H1 (cell line): ENCODE measurements around the gene KCNMB1. TPM values are rescaled to one million over a fixed set of nuclear protein-coding genes. Genes with fewer than 3 reads are reported as not detected.

Experiments
- CTCF ChIA-PET: fragments of 300-600 bp; sonication (Branson Sonifier 250); formaldehyde crosslinking; loops from one replicate; lab custom pipeline; 2021; ENCODE audit not compliant: partially characterized antibody; lab: Charles Lee
- POLR2A ChIA-PET: fragments of 300-600 bp; sonication (Branson Sonifier 250); formaldehyde crosslinking; loops from one replicate; lab custom pipeline; 2021; ENCODE audit warnings: inconsistent platforms; ENCODE audit not compliant: partially characterized antibody; lab: Charles Lee
- DNase-seq, 2 experiments: peaks; one replicate each; pipeline versions ENCODE4 v3.0.0 to v3.0.0-alpha.2; 2010 to 2022; ENCODE audit warnings: low spot score in 2 of 2, low read depth in 1 of 2, mixed read lengths in 1 of 2
- FAIRE-seq: peaks from 2 replicates; lab custom pipeline; 2011; peaks lifted over from hg19 to GRCh38; lab: Jason Lieb, UNC
- H2AFZ ChIP-seq: 2 replicates; pipeline ENCODE4 v1.8.1; 2012; ENCODE audit warnings: low read length, inconsistent platforms
- H2AK5ac ChIP-seq: 2 replicates; pipeline ENCODE4 v1.6.1; 2013; ENCODE audit warnings: low read depth, low read length
- H2BK120ac ChIP-seq: replicated peaks from 2 replicates; pipeline ENCODE3; 2013; ENCODE audit warnings: low read depth, low read length, inconsistent platforms
- H2BK12ac ChIP-seq: 2 replicates; pipeline ENCODE4 v1.6.1; 2013; ENCODE audit warnings: low read depth, low read length
- H2BK15ac ChIP-seq: 2 replicates; pipeline ENCODE4 v1.6.1; 2013; ENCODE audit warnings: low read length
- H2BK20ac ChIP-seq: 2 replicates; pipeline ENCODE4 v1.6.1; 2013; ENCODE audit warnings: low read length
- H2BK5ac ChIP-seq: 2 replicates; pipeline ENCODE4 v1.6.1; 2013; ENCODE audit warnings: low read depth, low read length
- H3K14ac ChIP-seq: 2 replicates; pipeline ENCODE4 v1.6.1; 2013; ENCODE audit warnings: inconsistent platforms; ENCODE audit not compliant: insufficient read length
- H3K18ac ChIP-seq: 2 replicates; pipeline ENCODE4 v1.6.1; 2013; ENCODE audit warnings: low read length; ENCODE audit errors: extremely low read depth
- H3K23ac ChIP-seq: 2 replicates; pipeline ENCODE4 v1.6.1; 2013; ENCODE audit warnings: inconsistent platforms; ENCODE audit not compliant: insufficient read length
- H3K23me2 ChIP-seq: 2 replicates; pipeline ENCODE4 v1.6.1; 2013; ENCODE audit warnings: low read depth, low read length
- H3K27ac ChIP-seq: 2 replicates; pipeline ENCODE4 v1.6.1; 2011; ENCODE audit warnings: low read depth, low read length, inconsistent platforms
- H3K27me3 ChIP-seq, 4 experiments: replicated peaks in 1 of 4; 1 replicate in 1 of 4; 2 replicates in 3 of 4; pipeline versions ENCODE4 v1.6.1 to v1.8.1; 2011 to 2013; ENCODE audit warnings: low read length in 3 of 4, mild to moderate bottlenecking in 3 of 4, inconsistent platforms in 2 of 4, mixed read lengths in 2 of 4, moderate library complexity in 1 of 4; ENCODE audit not compliant: control insufficient read depth in 3 of 4, insufficient read depth in 3 of 4; ENCODE audit errors: extremely low read depth in 1 of 4
- H3K36me3 ChIP-seq, 4 experiments: 2 replicates each; pipeline versions ENCODE4 v1.6.1 to v1.8.1; 2011 to 2013; ENCODE audit warnings: mild to moderate bottlenecking in 4 of 4, low read length in 3 of 4, moderate library complexity in 2 of 4, control low read depth in 1 of 4, inconsistent platforms in 1 of 4; ENCODE audit not compliant: insufficient read depth in 4 of 4, control insufficient read depth in 2 of 4
- H3K4ac ChIP-seq: replicated peaks from 2 replicates; pipeline ENCODE3; 2013; ENCODE audit warnings: low read length, low read depth, mixed read lengths, inconsistent platforms; ENCODE audit not compliant: insufficient read length
- H3K4me1 ChIP-seq, 4 experiments: replicated peaks in 1 of 4; 1 replicate in 1 of 4; 2 replicates in 3 of 4; pipeline versions ENCODE4 v1.6.1 to v1.8.1; 2011 to 2013; ENCODE audit warnings: low read length in 3 of 4, inconsistent platforms in 2 of 4, mixed read lengths in 1 of 4; ENCODE audit not compliant: insufficient read depth in 4 of 4, control insufficient read depth in 3 of 4
- H3K4me2 ChIP-seq, 2 experiments: 2 replicates each; pipeline versions ENCODE4 v1.6.1 to v1.8.1; 2011 to 2013; ENCODE audit warnings: low read depth in 2 of 2, low read length in 2 of 2, control low read depth in 1 of 2, inconsistent platforms in 1 of 2, mild to moderate bottlenecking in 1 of 2; ENCODE audit not compliant: insufficient read depth in 1 of 2
- H3K4me3 ChIP-seq, 4 experiments: fragments of 200-600, 300-600 bp in 1 of 4; sonication (generic), shearing (Covaris generic), sonication (Bioruptor Twin) in 1 of 4; 2 replicates each; pipeline versions ENCODE4 v1.5.1 to v1.8.1; 2011 to 2016; ENCODE audit warnings: low read length in 4 of 4, low read depth in 3 of 4, control low read depth in 2 of 4, inconsistent platforms in 2 of 4, mild to moderate bottlenecking in 2 of 4, mixed read lengths in 1 of 4, moderate library complexity in 1 of 4; ENCODE audit not compliant: insufficient read depth in 2 of 4; ENCODE audit errors: extremely low read depth in 1 of 4
- H3K56ac ChIP-seq: replicated peaks from 2 replicates; pipeline ENCODE3; 2013; ENCODE audit warnings: low read depth, mild to moderate bottlenecking, mixed read lengths, low read length, inconsistent platforms; ENCODE audit not compliant: insufficient read length
- H3K79me1 ChIP-seq: 2 replicates; pipeline ENCODE4 v1.6.1; 2013; ENCODE audit warnings: low read depth, low read length, control low read depth
- H3K79me2 ChIP-seq, 2 experiments: 2 replicates each; pipeline versions ENCODE4 v1.6.1 to v1.8.1; 2012 to 2013; ENCODE audit warnings: low read length in 2 of 2, mild to moderate bottlenecking in 2 of 2, inconsistent platforms in 1 of 2; ENCODE audit not compliant: insufficient read depth in 2 of 2, control insufficient read depth in 1 of 2
- H3K9ac ChIP-seq, 4 experiments: replicated peaks in 1 of 4; 1 replicate in 1 of 4; 2 replicates in 3 of 4; pipeline versions ENCODE4 v1.6.1 to v1.8.1; 2011 to 2013; ENCODE audit warnings: low read depth in 3 of 4, low read length in 3 of 4, control low read depth in 2 of 4, mild to moderate bottlenecking in 2 of 4, moderate library complexity in 2 of 4, inconsistent platforms in 1 of 4; ENCODE audit errors: extremely low read depth in 1 of 4
- H3K9me3 ChIP-seq, 2 experiments: 2 replicates each; pipeline versions ENCODE4 v1.6.1 to v1.8.1; 2012 to 2013; ENCODE audit warnings: mild to moderate bottlenecking in 2 of 2, moderate library complexity in 2 of 2, control low read depth in 1 of 2, inconsistent platforms in 1 of 2, low read depth in 1 of 2, low read length in 1 of 2, mixed read lengths in 1 of 2; ENCODE audit not compliant: insufficient read depth in 2 of 2
- H4K20me1 ChIP-seq, 2 experiments: replicated peaks in 1 of 2; 2 replicates each; pipeline versions ENCODE3 to v1.8.1; 2011 to 2013; ENCODE audit warnings: inconsistent platforms in 2 of 2, low read length in 2 of 2, mild to moderate bottlenecking in 1 of 2; ENCODE audit not compliant: insufficient read depth in 2 of 2, control insufficient read depth in 1 of 2
- H4K5ac ChIP-seq: 2 replicates; pipeline ENCODE4 v1.6.1; 2013; ENCODE audit warnings: low read length, low read depth, mixed read lengths, inconsistent platforms; ENCODE audit not compliant: insufficient read length
- H4K8ac ChIP-seq: 2 replicates; pipeline ENCODE4 v1.8.0; 2013; ENCODE audit warnings: mild to moderate bottlenecking, moderate library complexity, low read length, inconsistent platforms; ENCODE audit not compliant: insufficient read depth; ENCODE audit errors: extremely low read depth
- H4K91ac ChIP-seq: replicated peaks from 2 replicates; pipeline ENCODE3; 2013; ENCODE audit warnings: low read length, mixed read lengths, inconsistent platforms; ENCODE audit not compliant: insufficient read length
- CEBPB ChIP-seq: IDR thresholded peaks from 2 replicates; pipeline ENCODE4 v1.6.1; 2012; ENCODE audit warnings: low read depth, low read length
- RBBP5 ChIP-seq: IDR thresholded peaks from 2 replicates; pipeline ENCODE4 v1.7.1; 2012; ENCODE audit warnings: low read depth, mild to moderate bottlenecking, inconsistent platforms, low read length, moderate library complexity, borderline replicate concordance
- RFX5 ChIP-seq: IDR thresholded peaks from 2 replicates; pipeline ENCODE4 v1.6.1; 2011; ENCODE audit warnings: low read depth, low read length, improper control_type of control experiment, borderline replicate concordance
- SRF ChIP-seq: IDR thresholded peaks from 2 replicates; pipeline ENCODE4 v1.6.1; 2011; ENCODE audit warnings: mild to moderate bottlenecking, low read depth, low read length, moderate library complexity
- YY1 ChIP-seq: IDR thresholded peaks from 2 replicates; pipeline ENCODE4 v1.6.1; 2011; ENCODE audit warnings: low read depth, mild to moderate bottlenecking, low read length
- WGBS, 2 experiments: shearing (Covaris generic) in 1 of 2; methylation state at CpG; one replicate each; pipeline versions ENCODE4 v1.1.6 to v1.1.7; 2013 to 2015; ENCODE audit warnings: low lambda C conversion rate in 2 of 2, mixed read lengths in 2 of 2, inconsistent platforms in 1 of 2, low coverage in 1 of 2, missing lambda C conversion rate in 1 of 2; ENCODE audit not compliant: insufficient replicate concordance in 2 of 2, insufficient coverage in 1 of 2, insufficient read length in 1 of 2; ENCODE audit errors: extremely low coverage in 1 of 2, missing lambda C conversion rate in 1 of 2; 5-methylcytosine and 5-hydroxymethylcytosine counted together
- long read RNA-seq, 2 experiments: library from RNA in 1 of 2; library from capped mRNA in 1 of 2; stranded (forward); transcript quantifications; one replicate each; pipeline ENCODE4 v2.0.0, GENCODE V29; 2021; ENCODE audit warnings: inconsistent platforms in 1 of 2
- polyA minus RNA-seq, 3 experiments: library from RNA; depleted of rRNA, polyadenylated mRNA; stranded (reverse); fragments of >200 nt; gene quantifications; 1 replicate in 2 of 3; 2 replicates in 1 of 3; pipeline ENCODE4 v1.2.3, GENCODE V29; 2011
- polyA plus RNA-seq, 7 experiments: library from polyadenylated mRNA; depleted of rRNA in 3 of 7; stranded (reverse) in 5 of 7; unstranded in 2 of 7; fragments of >200 nt in 5 of 7; fragments of 200-250 nt in 2 of 7; gene quantifications; 1 replicate in 5 of 7; 2 replicates in 1 of 7; 4 replicates in 1 of 7; pipeline versions ENCODE4 v1.2.1 to v1.2.3, GENCODE V29; 2011 to 2013; ENCODE audit warnings: missing spikeins in 2 of 7, mixed read lengths in 2 of 7
- total RNA-seq: library from RNA; stranded (reverse); fragmentation: NEBNext Ultra II Directional; extraction: Animal tissue kit (Norgen Biotek cat#: 25700); gene quantifications from 2 replicates; pipeline ENCODE4 v1.2.1, GENCODE V29; 2021

KCNMB1 gene, protein sequence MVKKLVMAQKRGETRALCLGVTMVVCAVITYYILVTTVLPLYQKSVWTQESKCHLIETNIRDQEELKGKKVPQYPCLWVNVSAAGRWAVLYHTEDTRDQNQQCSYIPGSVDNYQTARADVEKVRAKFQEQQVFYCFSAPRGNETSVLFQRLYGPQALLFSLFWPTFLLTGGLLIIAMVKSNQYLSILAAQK
- total RNA-seq (0.10 and 0.19 TPM in 2 replicates), polyA plus RNA-seq (2011; rRNA removed) (0.08 TPM in 2 replicates), polyA minus RNA-seq (2011; rRNA and poly(A)+ RNA removed) (0.09 and 0.12 TPM in 2 replicates)
- 0.05 TPM for polyA plus RNA-seq (2011; cell fraction: cytosol; rRNA removed)
- polyA plus RNA-seq (2011; cell fraction: nucleus; rRNA removed): 0.16 TPM
- polyA plus RNA-seq (2012, experiment 1 of 2): 0.07 to 0.20 TPM (median 0.12 TPM) in 4 replicates
- 0.09 TPM for polyA plus RNA-seq (2012, experiment 2 of 2)
- polyA plus RNA-seq (2013, experiment 1 of 2): 0.20 TPM
- 0.28 TPM for polyA plus RNA-seq (2013, experiment 2 of 2)
- polyA minus RNA-seq (2011; cell fraction: cytosol; rRNA and poly(A)+ RNA removed): not detected
- polyA minus RNA-seq (2011; cell fraction: nucleus; rRNA and poly(A)+ RNA removed): not detected
- long read RNA-seq, experiment 1, partial matches to known transcripts: 1 of 1 reads
- long read RNA-seq, experiment 1, other reads (novel, unspliced or antisense): 0 of 1 reads
- long read RNA-seq, experiment 2: 0 reads

DNA sequence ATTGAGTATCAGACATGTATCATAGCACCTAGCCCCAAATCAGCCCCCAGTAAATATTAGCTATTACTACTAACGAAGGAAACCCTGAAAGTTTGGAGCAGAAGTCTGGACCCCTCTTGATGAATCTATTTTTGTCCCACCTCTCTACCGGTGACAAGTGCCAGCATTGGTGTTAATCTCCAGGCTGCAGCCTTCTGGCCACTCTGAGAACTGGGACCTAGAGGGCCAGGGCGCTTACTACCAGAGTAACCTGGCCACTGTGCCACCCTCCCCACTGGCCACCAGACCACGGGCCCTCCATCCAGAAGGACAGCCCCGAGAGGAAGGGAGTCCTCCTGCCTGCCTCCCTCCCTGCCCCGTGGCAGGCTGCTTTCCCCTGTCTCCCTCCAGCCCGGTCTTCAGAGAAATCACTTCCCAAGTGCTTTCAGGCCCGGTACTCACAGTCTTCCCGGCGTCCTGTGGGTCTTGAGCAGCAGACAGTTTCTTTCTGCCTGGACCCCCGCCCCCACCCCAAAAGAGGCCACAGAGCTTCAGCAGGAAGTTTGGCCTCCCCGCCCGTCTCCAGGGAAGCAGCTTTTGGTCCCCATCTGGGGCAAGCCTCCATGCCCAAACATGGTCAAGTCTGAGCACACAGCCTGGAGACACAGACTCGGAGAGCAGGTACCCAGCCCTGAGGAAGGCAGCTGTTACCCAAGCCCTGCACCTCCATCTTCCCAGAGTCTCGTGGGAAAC, at the start of gene KCNMB1:
Gene KCNMB1, minus strand, starts transcription at position 550 of the 732 bp plus-strand sequence. CDS start 3,920 bp downstream, outside the sequence.
- POLR2A ChIA-PET: interaction anchor here (0.7 to 2.3 kb wide), 2 partner anchors 8 to 15 kb away, joined by 3 to 6 read pairs; no protein-coding TSS in a partner anchor
- DNase-seq: no peak
- Histone ChIP-seq H3K4me3 (no peak within 1 kb of the TSS), H3K14ac (no peak within 1 kb of the TSS), H3K56ac (no peak within 1 kb of the TSS), H2BK15ac (peak within 1 kb of the TSS; percentile 14; the same call in 1 of the 2 replicates), H2BK20ac (no peak within 1 kb of the TSS; the same call in 1 of the 2 replicates), H4K8ac (peak within 1 kb of the TSS; percentile 51; the same call in 1 of the 2 replicates), H3K4me2 (no peak within 1 kb of the TSS), H3K79me1 (no peaks in the 10 kb centered on the region), H4K20me1 (no peaks in the 10 kb centered on the region), H3K18ac (no peak within 1 kb of the TSS), H3K23me2 (no peaks in the 10 kb centered on the region), H3K9me3 (no peaks in the 10 kb centered on the region), H4K5ac (no peak within 1 kb of the TSS), H3K4ac (no peak within 1 kb of the TSS), H4K91ac (peak within 1 kb of the TSS; percentile 34), H2AFZ (peak within 1 kb of the TSS; percentile 88; the same call in 1 of the 2 replicates), H2AK5ac (no peak within 1 kb of the TSS), H3K4me1 (peaks cover 0 to 21% (median 9%) of the 10 kb centered on the region in 4 experiments; a peak in 4 of 7 replicates), H3K9ac (no peak within 1 kb of the TSS; a peak in 2 of 7 replicates), H2BK5ac (no peak within 1 kb of the TSS; the same call in 1 of the 2 replicates), H3K36me3 (no peaks in the 10 kb centered on the region), H3K27ac (no peak within 1 kb of the TSS), H3K79me2 (no peaks in the 10 kb centered on the region), H3K23ac (no peak within 1 kb of the TSS), H3K27me3 (no peaks in the 10 kb centered on the region; a peak in 1 of 7 replicates), H2BK120ac (no peak within 1 kb of the TSS), H2BK12ac (peak within 1 kb of the TSS; percentile 93; the same call in 1 of the 2 replicates)
- CTCF ChIA-PET: interaction anchor here (0.6 to 3.5 kb wide), 12 partner anchors 15 to 844 kb away, joined by 3 to 19 read pairs (median 6); no protein-coding TSS in a partner anchor
- FAIRE-seq: no peak
- WGBS, 2 experiments: 81% methylated on average over 15 of the region's 15 CpGs; no CpG with 5 or more reads in 1 of the 2 experiments
- TF ChIP-seq YY1: no peak
- TF ChIP-seq RBBP5: no peak
- no peak for TF ChIP-seq CEBPB
- no peak for TF ChIP-seq RFX5
- peak; percentile 88 for TF ChIP-seq SRF
